ENCODE measurements around the gene MACROD2.

Gene MACROD2

DNA sequence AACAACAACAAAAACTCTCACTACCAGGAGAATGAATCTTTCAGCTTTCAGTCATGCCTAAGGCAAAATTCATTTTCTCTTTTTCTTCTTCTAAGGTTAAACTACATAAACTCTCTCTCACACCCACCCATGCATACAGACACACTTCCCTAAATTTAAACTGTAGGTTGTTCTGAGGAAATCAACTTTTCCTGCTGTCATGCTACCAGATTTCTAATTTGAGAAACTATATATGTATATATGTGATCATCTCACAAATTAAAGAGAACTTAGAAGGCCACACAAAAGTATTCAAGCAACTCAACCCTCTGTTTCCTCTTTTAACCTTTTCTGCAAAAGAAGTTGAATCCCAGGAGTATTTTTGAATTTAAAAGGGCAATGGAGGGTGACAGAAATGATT is 2045.4 kb downstream of the MACROD2 start:
- TF ChIP-seq, protein P1, sequence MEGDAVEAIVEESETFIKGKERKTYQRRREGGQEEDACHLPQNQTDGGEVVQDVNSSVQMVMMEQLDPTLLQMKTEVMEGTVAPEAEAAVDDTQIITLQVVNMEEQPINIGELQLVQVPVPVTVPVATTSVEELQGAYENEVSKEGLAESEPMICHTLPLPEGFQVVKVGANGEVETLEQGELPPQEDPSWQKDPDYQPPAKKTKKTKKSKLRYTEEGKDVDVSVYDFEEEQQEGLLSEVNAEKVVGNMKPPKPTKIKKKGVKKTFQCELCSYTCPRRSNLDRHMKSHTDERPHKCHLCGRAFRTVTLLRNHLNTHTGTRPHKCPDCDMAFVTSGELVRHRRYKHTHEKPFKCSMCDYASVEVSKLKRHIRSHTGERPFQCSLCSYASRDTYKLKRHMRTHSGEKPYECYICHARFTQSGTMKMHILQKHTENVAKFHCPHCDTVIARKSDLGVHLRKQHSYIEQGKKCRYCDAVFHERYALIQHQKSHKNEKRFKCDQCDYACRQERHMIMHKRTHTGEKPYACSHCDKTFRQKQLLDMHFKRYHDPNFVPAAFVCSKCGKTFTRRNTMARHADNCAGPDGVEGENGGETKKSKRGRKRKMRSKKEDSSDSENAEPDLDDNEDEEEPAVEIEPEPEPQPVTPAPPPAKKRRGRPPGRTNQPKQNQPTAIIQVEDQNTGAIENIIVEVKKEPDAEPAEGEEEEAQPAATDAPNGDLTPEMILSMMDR (conservative IDR thresholded peaks at IDR 0.05; ENCODE audit: low read depth, low read length): no peak
- no peak overlapping the region for H3K4me3 ChIP-seq (ENCODE audit: low read length)
- DNase-seq (ENCODE audit: low read depth): no peak

DNA sequence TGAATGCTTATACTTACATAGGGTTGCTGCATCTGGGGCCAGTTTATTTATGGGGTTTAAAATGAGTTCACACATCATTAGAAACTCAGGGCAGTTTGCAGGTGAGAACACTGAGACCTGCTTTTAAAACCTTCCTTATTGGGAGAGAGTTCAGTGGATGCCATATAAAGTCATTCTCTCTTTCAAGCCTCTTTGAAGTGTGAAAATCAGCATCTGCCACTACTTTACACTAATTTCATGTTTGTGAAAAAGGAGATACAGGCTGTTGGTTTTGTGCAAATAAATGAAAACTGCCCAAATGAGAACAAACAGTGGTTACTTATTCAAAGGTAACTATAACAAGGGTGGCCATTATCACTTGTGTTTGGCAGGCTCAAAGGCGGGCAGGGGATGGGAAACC is 2047.4 kb downstream of the MACROD2 start:
- TF ChIP-seq, protein P1 (conservative IDR thresholded peaks at IDR 0.05; ENCODE audit: low read depth, low read length): no peak

DNA sequence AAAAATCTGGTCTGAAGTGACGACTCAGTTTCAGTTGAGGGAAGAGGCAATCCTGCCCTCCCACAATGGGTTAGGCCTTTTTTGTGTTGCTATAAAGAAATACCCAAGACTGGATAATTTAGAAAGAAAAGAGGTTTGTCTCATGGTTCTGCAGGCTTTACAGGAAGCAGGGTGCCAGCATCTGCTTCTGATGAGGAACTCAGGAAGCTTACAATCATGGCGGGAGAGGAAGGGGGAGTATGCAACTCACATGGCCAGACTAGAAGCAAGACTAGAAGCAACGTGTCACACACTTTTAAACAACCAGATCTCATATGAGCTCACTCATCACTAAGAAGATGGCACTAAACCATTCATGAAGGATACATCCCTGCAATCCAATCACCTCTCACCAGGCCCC is 2048.6 kb downstream of the MACROD2 start:
- no peak overlapping the region for H3K4me3 ChIP-seq (ENCODE audit: low read length)
- DNase-seq (ENCODE audit: low read depth): no peak
- TF ChIP-seq, protein P1 (conservative IDR thresholded peaks at IDR 0.05; ENCODE audit: low read depth, low read length): no peak

More for the DNA sequence above, 2047.4 kb downstream of the MACROD2 start:
- no peak overlapping the region for H3K4me3 ChIP-seq (ENCODE audit: low read length)
- DNase-seq (ENCODE audit: low read depth): no peak

DNA sequence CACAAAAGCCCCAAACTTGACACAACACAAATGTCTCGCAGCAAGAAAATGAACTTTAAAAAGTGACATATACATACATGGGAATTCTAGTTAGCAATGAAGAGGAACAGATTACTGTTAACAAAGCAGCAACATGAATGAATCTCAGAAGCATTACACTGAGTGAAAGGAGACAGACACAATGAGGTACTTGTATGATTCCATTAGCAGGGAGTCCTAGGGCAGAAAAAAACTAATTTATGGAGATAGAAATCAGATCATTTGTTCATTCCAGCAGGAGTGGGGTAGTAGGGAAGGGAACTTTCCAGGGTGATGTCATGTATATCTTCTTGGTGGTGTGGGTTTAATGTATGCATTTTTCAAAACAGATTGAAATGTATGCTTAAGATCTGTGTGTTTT is 2053.6 kb downstream of the MACROD2 start:
- TF ChIP-seq, protein P1 (conservative IDR thresholded peaks at IDR 0.05; ENCODE audit: low read depth, low read length): no peak
- no peak for DNase-seq (ENCODE audit: low read depth)
- H3K4me3 ChIP-seq (ENCODE audit: low read length): no peak overlapping the region

DNA sequence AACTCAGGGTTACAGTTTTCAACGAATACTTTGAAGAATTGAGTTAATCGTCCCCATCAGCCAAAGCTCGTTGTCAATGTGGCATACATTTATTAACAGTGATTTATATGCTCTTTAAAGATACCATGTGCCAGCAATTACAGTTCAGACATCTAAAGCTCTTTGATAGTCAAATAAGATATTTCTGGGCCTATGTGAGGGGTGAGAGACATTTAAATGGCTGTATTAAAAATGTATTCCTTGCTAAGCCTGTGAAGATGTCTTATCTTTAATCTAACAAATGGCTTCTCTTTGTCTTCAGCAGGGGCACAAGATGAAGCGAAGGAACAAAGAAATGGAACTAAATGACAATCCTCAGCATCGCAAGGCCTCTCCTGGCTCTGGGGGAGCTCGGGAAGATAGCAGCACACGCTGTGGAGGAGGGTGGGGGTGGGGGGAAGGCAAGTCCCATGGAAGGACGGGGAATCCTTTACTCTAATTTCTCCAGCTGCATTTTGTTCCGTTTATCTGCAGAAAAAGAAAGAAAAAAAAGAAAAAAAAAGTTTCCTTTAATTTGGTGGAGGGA is 2054.3 kb downstream of the MACROD2 start:
- no peak overlapping the region for H3K4me3 ChIP-seq (ENCODE audit: low read length)

DNA sequence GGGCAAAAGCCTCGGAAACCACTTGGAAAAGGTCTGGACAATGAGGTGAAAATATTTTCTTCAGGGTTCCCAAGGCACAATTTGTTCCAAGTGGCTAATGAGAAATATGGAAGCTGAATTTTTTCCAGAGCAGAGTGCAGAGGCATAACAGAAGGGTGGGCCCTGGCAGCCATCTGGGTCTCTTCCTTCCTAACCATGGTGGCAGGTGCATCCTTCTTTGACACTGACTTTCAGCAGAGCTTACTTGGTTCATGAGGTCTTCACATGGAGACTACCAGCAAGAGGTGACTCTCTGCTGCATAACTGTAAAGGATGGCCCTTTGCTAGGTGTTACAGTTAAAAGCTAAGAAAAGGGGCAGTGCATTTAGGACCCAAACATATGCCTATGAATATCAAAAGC is 2055.1 kb downstream of the MACROD2 start:
- TF ChIP-seq, protein P1 (conservative IDR thresholded peaks at IDR 0.05; ENCODE audit: low read depth, low read length): no peak
- no peak overlapping the region for H3K4me3 ChIP-seq (ENCODE audit: low read length)
- DNase-seq (ENCODE audit: low read depth): no peak

More for the DNA sequence above, 2054.3 kb downstream of the MACROD2 start:
- TF ChIP-seq, protein P1 (conservative IDR thresholded peaks at IDR 0.05; ENCODE audit: low read depth, low read length): no peak
- DNase-seq (ENCODE audit: low read depth): no peak

DNA sequence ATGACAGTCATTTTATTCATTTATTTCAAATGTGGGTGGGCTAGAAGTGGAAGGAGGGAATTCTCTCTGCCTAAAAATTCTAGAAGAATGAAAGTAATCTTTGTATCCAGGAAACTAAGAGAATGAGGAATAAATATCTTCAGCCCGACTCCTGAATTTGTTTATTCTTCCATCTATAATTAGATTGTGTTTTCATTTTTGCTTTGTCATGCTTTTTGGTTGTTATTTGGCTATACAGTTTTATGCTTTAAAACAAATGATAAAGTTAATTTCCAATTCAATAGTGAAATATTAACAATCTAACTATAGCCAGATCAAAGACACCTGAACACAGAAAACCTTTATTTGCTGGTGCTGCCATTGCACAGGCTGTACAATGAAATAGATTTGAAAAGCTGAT is 2056.7 kb downstream of the MACROD2 start:
- DNase-seq (ENCODE audit: low read depth): no peak
- TF ChIP-seq, protein P1 (conservative IDR thresholded peaks at IDR 0.05; ENCODE audit: low read depth, low read length): no peak
- no peak overlapping the region for H3K4me3 ChIP-seq (ENCODE audit: low read length)

Measured in retinal pigment epithelial cell (primary cell).